B cell (primary cell): ENCODE results near the gene FAM240B. TPM values are rescaled to one million over a fixed set of nuclear protein-coding genes. Genes with fewer than 3 reads are reported as not detected.

ENCODE experiments used
- ATAC-seq: fragments of 200-7000 bp; cut with Tn5 transposase; one replicate; pipeline ENCODE4 v1.10.0; 2021; ENCODE audit warnings: low read depth, mild to moderate bottlenecking, moderate number of reproducible peaks, moderate library complexity
- CTCF ChIA-PET: fragments of 350-600 bp; sonication (Branson Sonifier 250); formaldehyde crosslinking; loops from one replicate; lab custom pipeline; 2021; ENCODE audit warnings: antibody characterized with exemption, inconsistent platforms; lab: Charles Lee
- POLR2A ChIA-PET: fragments of 350-600 bp; sonication (Branson Sonifier 250); formaldehyde crosslinking; loops from one replicate; lab custom pipeline; 2021; ENCODE audit warnings: antibody characterized with exemption; lab: Charles Lee
- DNase-seq: peaks from one replicate; pipeline ENCODE4 v3.0.0; 2013
- H2AFZ ChIP-seq: 2 replicates; pipeline ENCODE4 v1.6.1; 2012; ENCODE audit warnings: mild to moderate bottlenecking, low read depth, low read length; ENCODE audit not compliant: insufficient read depth, poor library complexity, severe bottlenecking
- H3K27ac ChIP-seq, 2 donors: 1 replicate in 1 of 2; 2 replicates in 1 of 2; pipeline ENCODE4 v1.5.1; 2012 to 2013; ENCODE audit warnings: low read length in 2 of 2, mild to moderate bottlenecking in 2 of 2, moderate library complexity in 1 of 2
- H3K27me3 ChIP-seq, 4 experiments: fragments of 200-600 bp in 1 of 4; sonication (generic) in 1 of 4; replicated peaks in 1 of 4; 1 replicate in 2 of 4; 2 replicates in 2 of 4; pipeline versions ENCODE4 v1.6.1 to v1.7.0; 2013 to 2016; ENCODE audit warnings: low read length in 3 of 4, mild to moderate bottlenecking in 2 of 4, mixed read lengths in 1 of 4, moderate library complexity in 1 of 4; ENCODE audit not compliant: insufficient read depth in 4 of 4, control insufficient read depth in 3 of 4; ENCODE audit errors: control extremely low read depth in 1 of 4
- H3K36me3 ChIP-seq, 2 experiments: replicated peaks in 1 of 2; 1 replicate in 1 of 2; 2 replicates in 1 of 2; pipeline versions ENCODE4 v1.6.1 to v1.7.1; 2013; ENCODE audit warnings: low read length in 1 of 2; ENCODE audit not compliant: insufficient read depth in 2 of 2, control insufficient read depth in 1 of 2; ENCODE audit errors: control extremely low read depth in 1 of 2, extremely low read depth in 1 of 2
- H3K4me1 ChIP-seq, 2 donors: fragments of 200-600 bp in 1 of 2; sonication (generic) in 1 of 2; 1 replicate in 1 of 2; 2 replicates in 1 of 2; pipeline versions ENCODE4 v1.5.1 to v1.6.1; 2013 to 2017; ENCODE audit warnings: low read length in 2 of 2; ENCODE audit not compliant: control insufficient read depth in 2 of 2, insufficient read depth in 2 of 2
- H3K4me2 ChIP-seq: replicated peaks from 2 replicates; pipeline ENCODE3; 2012; ENCODE audit warnings: mild to moderate bottlenecking, low read depth, low read length; ENCODE audit not compliant: poor library complexity, severe bottlenecking
- H3K4me3 ChIP-seq, 5 experiments: fragments of 200-600 bp in 1 of 5; sonication (generic) in 1 of 5; 1 replicate in 3 of 5; 2 replicates in 2 of 5; pipeline versions ENCODE4 v1.5.1 to v1.7.0; 2011 to 2016; ENCODE audit warnings: low read length in 4 of 5, mild to moderate bottlenecking in 4 of 5, low read depth in 2 of 5, control low read depth in 1 of 5, moderate library complexity in 1 of 5; ENCODE audit not compliant: insufficient read depth in 1 of 5; ENCODE audit errors: control extremely low read depth in 1 of 5, extremely low read depth in 1 of 5
- H3K79me2 ChIP-seq: fragments of 200-600 bp; sonication (generic); one replicate; pipeline ENCODE4 v1.6.0; 2016; ENCODE audit warnings: low read length; ENCODE audit not compliant: control insufficient read depth, insufficient read depth
- H3K9ac ChIP-seq: fragments of 200-600 bp; sonication (generic); 2 replicates; pipeline ENCODE4 v1.6.1; 2017; ENCODE audit warnings: mild to moderate bottlenecking, low read length, moderate library complexity
- H3K9me3 ChIP-seq, 3 donors: one replicate each; pipeline versions ENCODE4 v1.6.1 to v1.7.1; 2013; ENCODE audit warnings: low read length in 2 of 3; ENCODE audit not compliant: control insufficient read depth in 2 of 3, insufficient read depth in 1 of 3; ENCODE audit errors: control extremely low read depth in 1 of 3
- H4K20me1 ChIP-seq: 2 replicates; pipeline ENCODE4 v1.6.0; 2012; ENCODE audit warnings: mild to moderate bottlenecking, low read length; ENCODE audit not compliant: insufficient read depth, control insufficient read depth, poor library complexity, severe bottlenecking
- H3K27ac Mint-ChIP-seq: one replicate; pipeline ENCODE4 v1.8.0; 2021; ENCODE audit warnings: mixed read lengths
- H3K27me3 Mint-ChIP-seq: one replicate; pipeline ENCODE4 v1.8.0; 2021; ENCODE audit warnings: mixed read lengths
- H3K4me1 Mint-ChIP-seq: one replicate; pipeline ENCODE4 v1.8.0; 2021; ENCODE audit warnings: mixed read lengths
- H3K4me3 Mint-ChIP-seq: one replicate; pipeline ENCODE4 v1.8.0; 2021; ENCODE audit warnings: mixed read lengths
- H3K9me3 Mint-ChIP-seq: one replicate; pipeline ENCODE4 v1.8.0; 2022; ENCODE audit warnings: mixed read lengths; ENCODE audit not compliant: insufficient read depth
- CTCF ChIP-seq: fragments of 200-600 bp; IDR thresholded peaks from one replicate; pipeline ENCODE4 v1.8.0; 2022; ENCODE audit warnings: antibody characterized with exemption, mild to moderate bottlenecking
- EZH2 ChIP-seq: IDR thresholded peaks from 2 replicates; pipeline ENCODE4 v1.6.1; 2012; ENCODE audit warnings: borderline replicate concordance, low read depth, mild to moderate bottlenecking, moderate library complexity, low read length; ENCODE audit not compliant: insufficient read depth, poor library complexity, severe bottlenecking
- WGBS: methylation state at CpG from one replicate; pipeline ENCODE4 v1.1.5; 2013; ENCODE audit warnings: missing lambda C conversion rate; ENCODE audit not compliant: insufficient coverage; 5-methylcytosine and 5-hydroxymethylcytosine counted together
- intact Hi-C: fragments of 100-400 bp; cut with micrococcal nuclease; formaldehyde crosslinking; loops from one replicate; pipeline ENCODE4 v1.10.0; 2022
- polyA plus RNA-seq: library from polyadenylated mRNA; depleted of rRNA; stranded (reverse); fragments of >200 nt; gene quantifications from 2 replicates; pipeline ENCODE4 v1.2.3, GENCODE V29; 2012
- total RNA-seq, 2 donors: library from RNA; stranded (reverse); fragments of 120-200 nt in 1 of 2; gene quantifications; 1 replicate in 1 of 2; 2 replicates in 1 of 2; pipeline versions ENCODE4 v1.2.3 to v1.2.4, GENCODE V29; 2013 to 2022

The FAM240B gene
- total and polyA plus RNA-seq, 2 donors (not counting 1 experiment from before 2014, with no cell fraction given) = not detected

DNA sequence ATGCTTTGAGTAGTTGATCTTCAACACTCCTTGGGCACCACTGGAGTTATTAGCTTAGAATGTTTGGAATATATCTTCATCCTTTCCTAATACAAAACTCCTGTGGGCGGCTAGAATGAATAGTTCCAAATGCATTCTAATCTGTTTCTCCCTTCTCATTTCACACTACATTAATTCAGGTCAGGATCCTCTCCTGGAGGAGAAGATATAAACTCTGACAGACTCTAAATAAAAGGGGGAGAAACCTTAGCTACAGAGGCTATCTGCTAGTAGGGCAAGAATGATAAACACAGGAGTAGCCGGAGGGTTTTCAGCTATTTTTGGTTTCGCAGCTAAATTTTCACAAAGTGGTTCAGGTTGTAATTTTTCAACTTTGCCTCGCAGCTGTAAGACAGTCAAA is 45.2 kb upstream of the FAM240B start:
- Histone ChIP-seq H3K4me2 (no peak overlapping the region), H3K79me2 (no peaks in the 10 kb centered on the region), H3K4me1 (no peaks in the 10 kb centered on the region), H2AFZ (no peak overlapping the region), H3K36me3 (no peaks in the 10 kb centered on the region), H3K9me3 (peaks cover 0 to 4% (median 0%) of the 10 kb centered on the region in 3 donors), H4K20me1 (no peaks in the 10 kb centered on the region), H3K4me3 (no peak overlapping the region), H3K27me3 (no peaks in the 10 kb centered on the region), H3K9ac (no peak overlapping the region), H3K27ac (no peak overlapping the region)
- Mint-ChIP-seq H3K27ac (no peak overlapping the region), H3K9me3 (no peaks in the 10 kb centered on the region), H3K4me3 (no peak overlapping the region), H3K4me1 (no peaks in the 10 kb centered on the region), H3K27me3 (peaks cover 8% of the 10 kb centered on the region)
- CTCF ChIA-PET = no interaction called here
- ATAC-seq (no peak), DNase-seq (no peak)
- WGBS = 83% methylated on average over 2 of the region's 4 CpGs
- no peak for TF ChIP-seq EZH2
- intact Hi-C loops = no loop called here
- POLR2A ChIA-PET = no interaction called here

- no peaks in the 10 kb centered on the region for H3K4me1 ChIP-seq
- H3K27me3 Mint-ChIP-seq = peaks cover 8% of the 10 kb centered on the region
- H3K9me3 ChIP-seq = peaks cover 0 to 4% (median 0%) of the 10 kb centered on the region in 3 donors
- no peaks in the 10 kb centered on the region for H3K4me1 Mint-ChIP-seq
- no peak overlapping the region for H2AFZ ChIP-seq
- no peak overlapping the region for H3K27ac Mint-ChIP-seq
- no peak overlapping the region for H3K4me3 Mint-ChIP-seq
- H3K4me2 ChIP-seq = no peak overlapping the region
- ChIA-PET POLR2A (no interaction called here), CTCF (no interaction called here)
- H4K20me1 ChIP-seq = no peaks in the 10 kb centered on the region
- 85% methylated on average over 6 of the region's 8 CpGs for WGBS
- H3K79me2 ChIP-seq = no peaks in the 10 kb centered on the region
- H3K27ac ChIP-seq = no peak overlapping the region
- H3K27me3 ChIP-seq = no peaks in the 10 kb centered on the region
- intact Hi-C loops = no loop called here
- H3K4me3 ChIP-seq = no peak overlapping the region
- no peaks in the 10 kb centered on the region for H3K36me3 ChIP-seq
- H3K9ac ChIP-seq = no peak overlapping the region
- H3K9me3 Mint-ChIP-seq = no peaks in the 10 kb centered on the region
- TF ChIP-seq CTCF (no peak), EZH2 (no peak)
- ATAC-seq (no peak), DNase-seq (no peak)
Observed at GRCh38 chr9:38761999-38762398, 42.1 kb upstream of the FAM240B start.
